A549 (cell line): ENCODE measurements around the gene CDA. TPM values are rescaled to one million over a fixed set of nuclear protein-coding genes. Genes with fewer than 3 reads are reported as not detected.

Experiments used
- ATAC-seq, 2 experiments: fragments of 200-7000 bp in 1 of 2; fragments of >200 bp in 1 of 2; cut with Nextera tagmentation in 1 of 2; cut with Tn5 transposase in 1 of 2; 3 replicates each; pipeline versions ENCODE4 v1.8.0 to v1.9.1; 2018 to 2020; ENCODE audit warnings: mild to moderate bottlenecking in 1 of 2, moderate library complexity in 1 of 2
- CTCF ChIA-PET: fragments of 300-600 bp; sonication (Branson Sonifier 250); formaldehyde crosslinking; extraction: SDS; loops from one replicate; lab custom pipeline; 2021; ENCODE audit warnings: antibody characterized with exemption, inconsistent platforms; lab: Yijun Ruan, JAX
- POLR2A ChIA-PET: fragments of 350-600 bp; formaldehyde crosslinking; extraction: SDS; loops from one replicate; lab custom pipeline; 2021; ENCODE audit warnings: antibody characterized with exemption, inconsistent platforms; lab: Yijun Ruan, JAX
- DNase-seq, 2 experiments: peaks; one replicate each; pipeline versions ENCODE4 v3.0.0 to v3.0.0-alpha.2; 2011 to 2016; ENCODE audit warnings: low read depth in 1 of 2, low spot score in 1 of 2
- FAIRE-seq: peaks from 2 replicates; lab custom pipeline; 2011; peaks lifted over from hg19 to GRCh38; lab: Jason Lieb, UNC
- H3K27ac ChIP-seq, 2 experiments: fragments of >200 bp; sonication (Bioruptor Twin); formaldehyde crosslinking; 3 replicates each; pipeline ENCODE4 v1.5.1; 2016 to 2017
- H3K4me1 ChIP-seq: fragments of >200 bp; sonication (Bioruptor Twin); formaldehyde crosslinking; 3 replicates; pipeline ENCODE4 v1.6.1; 2016
- H3K4me2 ChIP-seq: fragments of >200 bp; sonication (Bioruptor Twin); formaldehyde crosslinking; 3 replicates; pipeline ENCODE4 v1.6.1; 2016
- H3K4me3 ChIP-seq: fragments of >200 bp; sonication (Bioruptor Twin); formaldehyde crosslinking; 3 replicates; pipeline ENCODE4 v1.5.1; 2016
- H3K9me3 ChIP-seq: fragments of >200 bp; sonication (Bioruptor Twin); formaldehyde crosslinking; 3 replicates; pipeline ENCODE4 v1.6.1; 2016
- CBX2 ChIP-seq: fragments of 200-600 bp; sonication (generic); IDR thresholded peaks from 2 replicates; pipeline ENCODE4 v1.6.1; 2016; ENCODE audit warnings: low read depth, mild to moderate bottlenecking, borderline replicate concordance
- CEBPB ChIP-seq, 2 experiments: fragments of >200 bp in 1 of 2; sonication (Bioruptor Twin) in 1 of 2; formaldehyde crosslinking in 1 of 2; IDR thresholded peaks; 2 replicates each; pipeline ENCODE4 v1.6.1; 2012 to 2016
- CHD2 ChIP-seq: fragments of 150-350 bp; IDR thresholded peaks from 2 replicates; pipeline ENCODE4 v1.6.1; 2014; ENCODE audit warnings: low read length; ENCODE audit not compliant: partially characterized antibody
- CHD4 ChIP-seq: fragments of 200-600 bp; sonication (generic); IDR thresholded peaks from 2 replicates; pipeline ENCODE4 v1.6.1; 2016; ENCODE audit warnings: antibody characterized with exemption, mild to moderate bottlenecking, borderline replicate concordance
- CTCF ChIP-seq: fragments of >200 bp; sonication (Bioruptor Twin); formaldehyde crosslinking; IDR thresholded peaks from 3 replicates; pipeline ENCODE4 v1.5.1; 2016
- E2F6 ChIP-seq: IDR thresholded peaks from 2 replicates; pipeline ENCODE4 v1.6.1; 2012; ENCODE audit warnings: low read depth, borderline replicate concordance
- EHMT2 ChIP-seq: fragments of 200-600 bp; sonication (generic); IDR thresholded peaks from 2 replicates; pipeline ENCODE4 v1.6.1; 2016; ENCODE audit warnings: antibody characterized with exemption, low read depth, mild to moderate bottlenecking, moderate library complexity
- EP300 ChIP-seq, 2 experiments: fragments of >200 bp; sonication (Bioruptor Twin); formaldehyde crosslinking; IDR thresholded peaks; 2 replicates in 1 of 2; 3 replicates in 1 of 2; pipeline ENCODE4 v1.6.1; 2016 to 2017
- FOSB ChIP-seq: fragments of 250-450 bp; sonication (Bioruptor Pico); IDR thresholded peaks from 2 replicates; pipeline ENCODE4 v1.5.0; 2020; ENCODE audit warnings: mild to moderate bottlenecking, moderate library complexity
- HDAC2 ChIP-seq: fragments of 200-600 bp; sonication (generic); IDR thresholded peaks from 2 replicates; pipeline ENCODE4 v1.6.1; 2016
- HES2 ChIP-seq: fragments of >200 bp; sonication (Bioruptor Twin); formaldehyde crosslinking; IDR thresholded peaks from 2 replicates; pipeline ENCODE4 v1.6.1; 2016
- HEYL ChIP-seq: fragments of 250-450 bp; sonication (Bioruptor Pico); IDR thresholded peaks from 2 replicates; pipeline ENCODE4 v1.8.0; 2021; ENCODE audit warnings: mild to moderate bottlenecking, moderate library complexity
- HMGXB4 ChIP-seq: fragments of 250-450 bp; sonication (Bioruptor Pico); IDR thresholded peaks from 2 replicates; pipeline ENCODE4 v1.5.0; 2021; ENCODE audit warnings: mild to moderate bottlenecking, moderate library complexity, borderline replicate concordance
- HOXA7 ChIP-seq: fragments of 250-450 bp; sonication (Bioruptor Pico); IDR thresholded peaks from 2 replicates; pipeline ENCODE4 v1.5.0; 2020; ENCODE audit warnings: mild to moderate bottlenecking, moderate library complexity
- JUNB ChIP-seq: fragments of >200 bp; sonication (Bioruptor Twin); formaldehyde crosslinking; IDR thresholded peaks from 2 replicates; pipeline ENCODE4 v1.6.1; 2016
- KDM5A ChIP-seq: fragments of 200-600 bp; sonication (generic); IDR thresholded peaks from 2 replicates; pipeline ENCODE4 v1.6.1; 2016; ENCODE audit warnings: antibody characterized with exemption, mild to moderate bottlenecking
- MAFK ChIP-seq: fragments of 450-650 bp; IDR thresholded peaks from 2 replicates; pipeline ENCODE4 v1.6.1; 2014; ENCODE audit not compliant: partially characterized antibody
- NPAS2 ChIP-seq: fragments of 250-450 bp; sonication (Bioruptor Pico); IDR thresholded peaks from 2 replicates; pipeline ENCODE4 v1.8.0; 2022; ENCODE audit warnings: mild to moderate bottlenecking, moderate library complexity, borderline replicate concordance
- PBX3 ChIP-seq: IDR thresholded peaks from 2 replicates; pipeline ENCODE4 v1.6.1; 2012
- POLR2A ChIP-seq: IDR thresholded peaks from 2 replicates; pipeline ENCODE4 v1.6.1; 2012; ENCODE audit warnings: mild to moderate bottlenecking, low read length
- RAD21 ChIP-seq, 2 experiments: fragments of >200 bp in 1 of 2; sonication (Bioruptor Twin) in 1 of 2; formaldehyde crosslinking in 1 of 2; IDR thresholded peaks in 1 of 2; conservative IDR thresholded peaks in 1 of 2; 2 replicates in 1 of 2; 3 replicates in 1 of 2; pipeline ENCODE4 v1.6.1; 2012 to 2018; ENCODE audit warnings: inconsistent platforms in 1 of 2
- RARB ChIP-seq: fragments of 250-450 bp; sonication (Bioruptor Pico); IDR thresholded peaks from 2 replicates; pipeline ENCODE4 v1.8.0; 2021; ENCODE audit warnings: mild to moderate bottlenecking, moderate library complexity
- RFX5 ChIP-seq: fragments of 450-650 bp; IDR thresholded peaks from 2 replicates; pipeline ENCODE4 v1.7.1; 2014; ENCODE audit warnings: antibody characterized with exemption, mild to moderate bottlenecking, moderate library complexity
- RNF2 ChIP-seq: fragments of 200-600 bp; sonication (generic); IDR thresholded peaks from 2 replicates; pipeline ENCODE4 v1.6.1; 2016; ENCODE audit warnings: low read depth, mild to moderate bottlenecking, antibody characterized with exemption, moderate library complexity, borderline replicate concordance
- USF2 ChIP-seq: fragments of 450-650 bp; IDR thresholded peaks from 2 replicates; pipeline ENCODE4 v1.6.1; 2014; ENCODE audit warnings: antibody characterized with exemption
- ZFP36 ChIP-seq: fragments of 450-650 bp; IDR thresholded peaks from 2 replicates; pipeline ENCODE4 v1.6.1; 2014; ENCODE audit warnings: borderline replicate concordance; ENCODE audit not compliant: partially characterized antibody
- ZSCAN20 ChIP-seq: fragments of 250-450 bp; sonication (Bioruptor Pico); IDR thresholded peaks from 2 replicates; pipeline ENCODE4 v1.8.0; 2022; ENCODE audit warnings: mild to moderate bottlenecking, moderate library complexity
- WGBS: methylation state at CpG from one replicate; pipeline ENCODE4 v1.1.6; 2017; ENCODE audit errors: missing lambda C conversion rate; 5-methylcytosine and 5-hydroxymethylcytosine counted together
- polyA plus RNA-seq, 4 experiments: library from polyadenylated mRNA; depleted of rRNA in 3 of 4; stranded (reverse); fragments of >200 nt; fragmentation: RNase III in 1 of 4; extraction: RNeasy Plus Mini Kit Qiagen cat#74134 plus additional on column Dnase treatment in 1 of 4; gene quantifications; 2 replicates in 3 of 4; 3 replicates in 1 of 4; pipeline ENCODE4 v1.2.3, GENCODE V29; 2011 to 2017

CDA gene
- polyA plus RNA-seq, 2 of the 4 experiments (the other 2 are of a cell fraction) = 11.2 to 44.6 TPM

GRCh38 chr1:20648438-20648837, 59.5 kb downstream of the CDA start:
- no peaks in the 10 kb centered on the region for H3K4me1 ChIP-seq
- ChIA-PET POLR2A (interaction anchor here (1.1 kb wide), 1 partner anchor 13 kb away, joined by 3 read pairs; the partner anchor contains the start of gene DDOST), CTCF (interaction anchor here (1.4 to 1.7 kb wide), 3 partner anchors 9 to 74 kb away, joined by 3 to 4 read pairs (median 4); no protein-coding TSS in a partner anchor)
- WGBS = 95% methylated on average over 13 of the region's 13 CpGs
- H3K9me3 ChIP-seq = no peaks in the 10 kb centered on the region
- DNase-seq (no peak), FAIRE-seq (no peak), ATAC-seq (no peak)
- no peak overlapping the region for H3K4me3 ChIP-seq
- no peak overlapping the region for H3K27ac ChIP-seq
- TF ChIP-seq MAFK (no peak), KDM5A (no peak), CTCF (no peak), PBX3 (no peak), HDAC2 (no peak), CHD4 (no peak), FOSB (CRISPR knock-in tag) (no peak), POLR2A (no peak), HOXA7 (CRISPR knock-in tag) (no peak), RAD21 (conservative IDR thresholded peaks at IDR 0.05 in 1 of 2, IDR thresholded peaks at IDR 0.05 in 1 of 2) (no peak)
- no peak overlapping the region for H3K4me2 ChIP-seq

GRCh38 chr1:20648946-20649345, 60.0 kb downstream of the CDA start:
- H3K4me2 ChIP-seq = no peak overlapping the region
- WGBS = 93% methylated on average over 5 of the region's 15 CpGs
- H3K27ac ChIP-seq = no peak overlapping the region
- CTCF ChIA-PET = interaction anchor here (1.4 to 1.9 kb wide), 4 partner anchors 9 to 74 kb away, joined by 3 to 13 read pairs (median 4); no protein-coding TSS in a partner anchor
- H3K9me3 ChIP-seq = no peaks in the 10 kb centered on the region
- no peak overlapping the region for H3K4me3 ChIP-seq
- no peaks in the 10 kb centered on the region for H3K4me1 ChIP-seq
- FAIRE-seq = no peak
- DNase-seq = no peak
- no peak for TF ChIP-seq E2F6
- no peak for TF ChIP-seq NPAS2
- TF ChIP-seq EHMT2 = no peak
- no peak for TF ChIP-seq ZFP36
- no peak for TF ChIP-seq HMGXB4 (CRISPR knock-in tag)
- no peak for TF ChIP-seq JUNB
- TF ChIP-seq POLR2A = no peak
- TF ChIP-seq HES2 = no peak
- no peak for TF ChIP-seq RNF2
- no peak for TF ChIP-seq CBX2
- no peak for TF ChIP-seq CHD2
- TF ChIP-seq RFX5 = no peak
- no peak for TF ChIP-seq EP300 (IDR thresholded peaks at IDR 0.05)
- no peak for TF ChIP-seq HEYL (CRISPR knock-in tag)
- no peak for TF ChIP-seq ZSCAN20
- TF ChIP-seq CHD4 = no peak
- no peak for TF ChIP-seq CEBPB (IDR thresholded peaks at IDR 0.05)
- no peak for TF ChIP-seq USF2
- no peak for TF ChIP-seq RARB
- POLR2A ChIA-PET = no interaction called here
- ATAC-seq = no peak
